ENCODE data around the gene DNAJC21.

The DNAJC21 gene

GRCh38 chr5:34978681-34979080, 49.3 kb downstream of the DNAJC21 start:
- DNase-seq (ENCODE audit: low read depth), result no peak

DNA sequence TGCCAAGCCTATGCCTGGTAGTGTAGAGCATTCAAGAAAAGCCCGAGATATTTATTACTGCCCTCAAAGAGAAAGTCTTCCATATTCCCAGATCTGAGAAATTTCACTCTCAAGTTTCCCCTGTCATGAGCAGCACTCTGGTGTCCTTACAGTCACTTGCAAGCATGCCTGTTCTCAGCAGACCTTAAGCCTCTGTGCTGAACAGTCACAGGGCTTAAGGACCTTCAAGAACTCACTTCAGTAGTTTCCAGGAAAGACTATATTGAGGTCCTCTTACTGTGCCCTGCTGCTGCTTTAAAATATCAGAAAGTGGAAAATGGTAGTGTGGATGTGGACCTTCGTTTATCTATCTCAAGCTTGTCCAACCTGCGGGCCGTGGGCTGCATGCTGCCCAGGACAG, 53.5 kb downstream of the DNAJC21 start:
- no peak for DNase-seq (ENCODE audit: low read depth)

DNA sequence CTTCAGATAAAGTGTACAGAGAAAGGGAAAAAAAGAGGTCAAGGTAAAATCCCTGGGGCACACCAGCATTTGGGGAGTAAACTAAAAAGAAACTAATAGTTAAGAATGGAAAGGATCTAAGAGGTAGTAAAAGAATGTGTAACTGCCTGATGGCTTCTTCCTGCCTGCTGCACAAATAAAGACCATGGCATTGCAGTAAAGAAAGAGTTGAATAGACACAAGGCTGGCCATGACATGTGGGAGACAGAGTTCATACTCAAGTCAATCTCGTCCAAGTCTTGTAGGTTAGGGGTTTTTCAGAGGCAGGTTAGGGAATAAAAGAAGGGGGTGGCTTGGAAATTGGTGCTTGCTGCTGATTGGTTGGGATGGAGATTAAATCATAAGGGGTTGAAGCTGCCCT, 57.6 kb downstream of the DNAJC21 start:
- no peak for DNase-seq (ENCODE audit: low read depth)

DNA sequence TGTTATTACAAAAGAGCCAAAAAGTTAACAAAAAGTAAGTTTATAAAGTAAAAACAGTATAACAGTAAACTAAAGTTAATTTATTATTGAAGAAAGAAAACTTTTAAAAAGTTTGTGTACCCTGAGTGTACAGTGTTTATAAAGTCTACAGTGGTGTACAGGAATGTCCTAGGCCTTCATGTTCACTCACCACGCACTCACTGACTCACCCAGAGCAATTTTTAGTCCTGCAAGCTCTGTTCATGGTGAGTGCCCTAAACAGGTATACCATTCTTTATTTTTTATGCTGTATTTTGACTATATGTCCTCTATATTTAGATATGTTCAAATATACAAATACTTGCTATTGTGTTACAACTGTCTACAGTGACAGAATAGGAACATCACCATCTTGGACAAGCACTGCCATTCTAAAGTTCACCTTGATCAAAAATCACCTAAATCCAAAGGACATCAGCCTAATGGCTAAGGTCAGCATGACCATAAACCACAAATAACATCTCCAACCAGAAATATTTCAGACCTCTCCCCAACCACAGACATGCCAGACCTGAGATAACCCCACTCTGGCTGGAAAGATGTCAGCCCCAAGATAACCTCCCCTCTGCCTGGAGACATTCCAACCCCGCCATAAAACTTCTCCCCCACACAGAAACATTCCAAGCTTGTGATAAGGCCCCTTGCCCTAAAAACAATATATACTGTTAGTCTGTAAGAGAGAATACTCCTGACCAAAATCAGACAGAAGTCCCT, 62.3 kb downstream of the DNAJC21 start:
- DNase-seq (ENCODE audit: low read depth), result no peak

- DNase-seq (ENCODE audit: low read depth), result no peak
These were observed 64.6 kb downstream of the DNAJC21 start for GRCh38 chr5:34993951-34994350.

- DNase-seq (ENCODE audit: low read depth), result no peak
These were observed 66.9 kb downstream of the DNAJC21 start for GRCh38 chr5:34996261-34996660.

DNA sequence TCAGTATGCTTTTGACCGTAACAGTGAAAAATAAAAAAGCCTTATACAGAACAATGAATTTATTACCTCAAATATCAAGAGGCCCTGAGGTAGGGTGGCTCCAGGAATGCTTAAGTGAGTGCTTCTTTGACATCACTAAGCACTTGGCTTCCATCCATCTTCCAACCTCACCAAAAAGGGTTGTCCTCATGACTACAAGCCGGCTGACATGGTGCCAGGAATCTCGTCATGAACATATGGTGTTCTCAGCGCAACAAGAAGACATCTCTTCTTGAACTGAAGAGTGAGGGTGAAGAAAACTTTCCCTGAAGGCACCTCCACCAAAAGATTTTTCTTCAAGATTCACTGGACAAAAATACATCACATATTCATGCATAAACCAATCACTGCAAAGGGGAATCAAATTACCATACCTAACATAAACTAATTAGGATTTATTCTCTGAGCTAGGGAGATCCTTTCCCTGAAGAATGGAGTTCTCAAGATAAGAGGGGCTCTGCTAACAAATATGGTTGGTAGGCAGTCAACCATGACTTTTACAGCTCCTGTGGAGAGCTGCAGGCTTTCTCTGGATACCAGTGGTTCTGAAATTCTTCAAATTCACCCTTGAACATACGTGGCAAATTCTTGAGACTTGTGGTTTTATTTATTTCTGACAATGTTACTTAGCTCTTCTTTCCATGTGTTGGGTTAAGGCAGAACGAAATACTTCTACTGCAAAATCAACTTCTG, 68.9 kb downstream of the DNAJC21 start:
- DNase-seq (ENCODE audit: low read depth), result no peak

DNA sequence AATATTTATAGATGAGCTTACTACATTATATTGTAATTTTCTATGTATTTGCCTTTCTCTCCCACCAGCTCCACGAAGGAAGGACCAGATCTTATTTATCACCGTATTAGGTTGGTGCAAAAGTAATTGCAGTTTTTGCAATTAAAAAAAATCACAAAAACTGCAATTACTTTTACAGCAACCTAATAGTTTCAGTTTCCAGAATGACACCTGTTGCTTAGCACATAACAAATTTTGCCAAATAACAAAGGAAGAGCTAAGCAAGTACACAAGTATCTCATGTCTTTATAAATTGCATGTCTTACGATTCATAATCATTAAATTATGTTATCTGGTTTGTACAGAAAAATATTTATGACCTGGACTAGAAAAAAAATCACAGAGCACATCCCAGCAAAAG, 72.5 kb downstream of the DNAJC21 start:
- DNase-seq (ENCODE audit: low read depth), result no peak

DNA sequence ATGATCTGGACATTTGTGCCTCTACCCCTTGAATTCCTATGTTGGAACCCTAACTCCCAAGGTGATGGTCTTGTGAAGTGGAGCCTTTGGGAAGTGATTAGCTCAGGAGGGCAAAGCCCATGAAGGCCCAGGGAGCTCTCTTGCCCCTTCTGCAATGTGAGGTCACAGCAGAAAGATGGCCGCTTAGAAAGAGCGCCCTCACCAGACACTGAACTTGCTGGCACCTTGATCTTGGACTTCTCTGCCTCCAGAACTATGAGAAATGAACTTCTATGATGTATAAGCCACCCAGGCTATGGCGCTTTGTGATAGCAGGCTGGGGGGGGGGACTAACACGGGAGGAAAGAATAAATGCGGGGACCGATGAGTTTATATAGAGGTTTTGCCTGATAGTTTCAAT, 73.1 kb downstream of the DNAJC21 start:
- no peak for DNase-seq (ENCODE audit: low read depth)

GRCh38 chr5:35003018-35003957, 73.9 kb downstream of the DNAJC21 start:
- peak; percentile 26 for DNase-seq (ENCODE audit: low read depth)

GRCh38 chr5:35004200-35004599, 74.8 kb downstream of the DNAJC21 start:
- DNase-seq (ENCODE audit: low read depth), result no peak

DNA sequence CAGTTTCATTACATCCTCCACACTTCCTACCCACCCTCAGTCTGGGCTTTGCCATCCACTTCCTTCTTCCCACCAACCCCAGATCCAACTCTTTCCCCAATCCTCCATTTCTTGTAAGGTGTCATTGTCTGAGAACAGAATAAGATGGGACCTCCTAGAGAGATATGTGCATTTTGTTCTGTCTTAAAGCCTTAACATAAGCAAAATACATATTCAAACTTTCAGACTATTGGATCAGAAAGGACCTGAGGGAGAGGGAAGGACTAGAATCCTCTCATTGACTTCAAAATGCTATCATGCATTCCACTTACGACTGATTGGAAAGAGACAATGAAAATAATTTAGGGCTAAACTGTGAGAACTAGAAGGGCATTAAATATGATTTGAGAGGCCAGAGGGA, 75.4 kb downstream of the DNAJC21 start:
- no peak for DNase-seq (ENCODE audit: low read depth)
